GM12801 (cell line): ENCODE measurements around the gene F10.

Experiments used
- CTCF ChIP-seq: IDR thresholded peaks from one replicate; pipeline ENCODE4 v1.5.1; 2011; ENCODE audit warnings: control low read depth; ENCODE audit not compliant: insufficient read length; ENCODE audit errors: extremely low read depth

Gene F10

GRCh38 chr13:113122550-113123225 lies at the start of gene F10:
Gene F10 (plus strand): TSS chr13:113122799. CDS start chr13:113122856, 57 bp downstream.
- TF ChIP-seq CTCF: no peak

- TF ChIP-seq CTCF: no peak
These were observed 48.7 kb upstream of the F10 start for GRCh38 chr13:113073942-113074341.

- no peak for TF ChIP-seq CTCF
These were observed 48.2 kb upstream of the F10 start for GRCh38 chr13:113074401-113074800.

- no peak for TF ChIP-seq CTCF
These were observed 47.7 kb upstream of the F10 start for GRCh38 chr13:113074876-113075275.

GRCh38 chr13:113075711-113076110 lies 46.9 kb upstream of the F10 start:
- no peak for TF ChIP-seq CTCF

GRCh38 chr13:113076681-113077401 lies 45.8 kb upstream of the F10 start:
- TF ChIP-seq CTCF: no peak

GRCh38 chr13:113077566-113077952 lies 45.0 kb upstream of the F10 start:
- no peak for TF ChIP-seq CTCF
